Esophagus muscularis mucosa (tissue), 4 donors: ENCODE results near the gene JMJD7. TPM values are rescaled to one million over a fixed set of nuclear protein-coding genes. Genes with fewer than 3 reads are reported as not detected.

Experiments used
- DNase-seq: peaks from one replicate; pipeline ENCODE4 v3.0.0-alpha.2; 2017; ENCODE audit errors: extremely low spot score
- H3K27ac ChIP-seq, 4 donors: fragments of 200-600 bp; sonication (generic); replicated peaks in 1 of 4; 1 replicate in 3 of 4; 2 replicates in 1 of 4; pipeline ENCODE4 v1.5.1; 2016 to 2019; ENCODE audit warnings: mild to moderate bottlenecking in 1 of 4
- H3K27me3 ChIP-seq, 4 donors: fragments of 200-600 bp; sonication (generic); one replicate each; pipeline versions ENCODE4 v1.5.1 to v1.6.0; 2016 to 2019
- H3K36me3 ChIP-seq, 4 donors: fragments of 200-600 bp; sonication (generic); one replicate each; pipeline ENCODE4 v1.5.1; 2016 to 2019
- H3K4me1 ChIP-seq, 4 donors: fragments of 200-600 bp; sonication (generic); one replicate each; pipeline ENCODE4 v1.5.1; 2016 to 2019
- H3K4me3 ChIP-seq, 4 donors: fragments of 200-600 bp; sonication (generic); 1 replicate in 2 of 4; 2 replicates in 2 of 4; pipeline ENCODE4 v1.5.1; 2016 to 2019; ENCODE audit warnings: mild to moderate bottlenecking in 4 of 4, moderate library complexity in 1 of 4
- H3K9me3 ChIP-seq, 4 donors: fragments of 200-600 bp; sonication (generic); 1 replicate in 3 of 4; 2 replicates in 1 of 4; pipeline ENCODE4 v1.5.1; 2016 to 2019
- EP300 ChIP-seq: sonication (generic); formaldehyde crosslinking; IDR thresholded peaks from one replicate; pipeline ENCODE4 v1.6.1; 2017; ENCODE audit warnings: antibody characterized with exemption
- POLR2A ChIP-seq: fragments of 450-650 bp; IDR thresholded peaks from one replicate; pipeline ENCODE4 v1.6.1; 2017; ENCODE audit warnings: antibody characterized with exemption, moderate library complexity, mild to moderate bottlenecking, low read depth
- POLR2AphosphoS5 ChIP-seq, 2 donors: sonication (generic); formaldehyde crosslinking; IDR thresholded peaks; one replicate each; pipeline ENCODE4 v1.6.1; 2017; ENCODE audit warnings: antibody characterized with exemption in 2 of 2
- WGBS: methylation state at CpG from one replicate; pipeline ENCODE4 v1.1.5; 2018; 5-methylcytosine and 5-hydroxymethylcytosine counted together
- intact Hi-C: fragments of 100-400 bp; cut with DNase I; formaldehyde crosslinking; loops from one replicate; pipeline ENCODE4 v1.15.1; 2023
- total RNA-seq, 4 donors: library from RNA; depleted of rRNA; stranded (reverse); fragments of >200 nt; gene quantifications; one replicate each; pipeline versions ENCODE4 v1.1.0 to v1.2.1, GENCODE V29; 2016
- TF ChIP-seq, protein P1 (sequence below), 3 experiments: fragments of 200-600 bp in 2 of 3; fragments of 450-650 bp in 1 of 3; sonication (generic) in 2 of 3; IDR thresholded peaks; one replicate each; pipeline ENCODE4 v1.5.1; 2017 to 2019; ENCODE audit warnings: antibody characterized with exemption in 3 of 3, mild to moderate bottlenecking in 2 of 3, moderate library complexity in 1 of 3

The JMJD7 gene
- total RNA-seq, 4 donors from 2014 or later, result 6.2 to 9.6 (median 7.5) TPM

DNA sequence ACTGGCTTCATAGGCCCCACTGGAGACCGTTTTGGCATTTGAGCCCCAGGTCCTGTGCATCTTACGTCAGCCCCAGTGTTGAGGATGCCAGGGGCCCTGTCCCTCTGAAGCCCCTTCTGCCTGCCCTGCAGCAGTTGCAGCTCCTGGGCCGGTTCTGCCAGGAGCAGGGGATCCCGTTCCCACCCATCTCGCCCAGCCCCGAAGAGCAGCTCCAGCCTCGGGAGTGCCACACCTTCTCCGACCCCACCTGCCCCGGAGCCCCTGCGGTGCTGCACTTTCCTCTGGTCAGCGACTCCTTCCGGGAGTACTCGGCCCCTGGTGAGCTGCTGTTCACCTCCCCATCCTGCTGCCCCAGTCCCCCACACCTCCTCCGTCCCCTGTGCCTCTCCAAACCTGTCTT is 19.3 kb downstream of the JMJD7 start:
- H3K27ac ChIP-seq, result no peak overlapping the region

DNA sequence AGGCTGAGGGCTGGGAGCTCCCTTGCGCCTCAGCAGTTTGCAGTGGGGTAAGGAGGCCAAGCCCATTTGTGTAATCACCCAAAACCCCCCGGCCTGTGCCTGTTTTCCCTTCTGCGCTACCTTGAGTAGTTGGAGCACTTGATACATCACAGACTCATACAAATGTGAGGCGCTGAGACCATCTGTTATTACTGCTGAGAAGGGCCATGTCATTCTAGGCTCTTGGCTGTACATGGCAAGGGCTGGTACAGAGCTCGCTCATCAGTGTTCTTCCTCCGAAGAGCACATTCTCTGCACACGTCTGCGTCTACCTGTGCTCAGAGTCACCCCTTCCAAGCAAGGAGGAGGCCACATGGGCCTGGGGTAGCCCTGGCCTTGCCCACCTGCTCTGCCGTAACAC is 20.1 kb downstream of the JMJD7 start:
- H3K27me3 ChIP-seq, result peaks cover 0 to 19% (median 5%) of the 10 kb centered on the region in 4 donors
- 87% methylated on average over 6 of the region's 9 CpGs for WGBS
- no peaks in the 10 kb centered on the region for H3K9me3 ChIP-seq
- no peak overlapping the region for H3K4me3 ChIP-seq
- no peaks in the 10 kb centered on the region for H3K4me1 ChIP-seq
- no peak for DNase-seq
- TF ChIP-seq POLR2A, result no peak
- no peak for TF ChIP-seq POLR2AphosphoS5 (IDR thresholded peaks at IDR 0.05)
- TF ChIP-seq EP300, result no peak
- TF ChIP-seq, protein P1, sequence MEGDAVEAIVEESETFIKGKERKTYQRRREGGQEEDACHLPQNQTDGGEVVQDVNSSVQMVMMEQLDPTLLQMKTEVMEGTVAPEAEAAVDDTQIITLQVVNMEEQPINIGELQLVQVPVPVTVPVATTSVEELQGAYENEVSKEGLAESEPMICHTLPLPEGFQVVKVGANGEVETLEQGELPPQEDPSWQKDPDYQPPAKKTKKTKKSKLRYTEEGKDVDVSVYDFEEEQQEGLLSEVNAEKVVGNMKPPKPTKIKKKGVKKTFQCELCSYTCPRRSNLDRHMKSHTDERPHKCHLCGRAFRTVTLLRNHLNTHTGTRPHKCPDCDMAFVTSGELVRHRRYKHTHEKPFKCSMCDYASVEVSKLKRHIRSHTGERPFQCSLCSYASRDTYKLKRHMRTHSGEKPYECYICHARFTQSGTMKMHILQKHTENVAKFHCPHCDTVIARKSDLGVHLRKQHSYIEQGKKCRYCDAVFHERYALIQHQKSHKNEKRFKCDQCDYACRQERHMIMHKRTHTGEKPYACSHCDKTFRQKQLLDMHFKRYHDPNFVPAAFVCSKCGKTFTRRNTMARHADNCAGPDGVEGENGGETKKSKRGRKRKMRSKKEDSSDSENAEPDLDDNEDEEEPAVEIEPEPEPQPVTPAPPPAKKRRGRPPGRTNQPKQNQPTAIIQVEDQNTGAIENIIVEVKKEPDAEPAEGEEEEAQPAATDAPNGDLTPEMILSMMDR (IDR thresholded peaks at IDR 0.05), result no peak
- H3K27ac ChIP-seq, result no peak overlapping the region
- H3K36me3 ChIP-seq, result peaks cover 40 to 59% (median 57%) of the 10 kb centered on the region in 4 donors
- intact Hi-C loops, result no loop called here

More for the DNA sequence above, 19.3 kb downstream of the JMJD7 start:
- peaks cover 0 to 11% (median 1%) of the 10 kb centered on the region in 4 donors for H3K27me3 ChIP-seq
- H3K9me3 ChIP-seq, result no peaks in the 10 kb centered on the region
- WGBS, result 88% methylated on average over 13 of the region's 14 CpGs
- intact Hi-C loops, result no loop called here
- peaks cover 43 to 66% (median 63%) of the 10 kb centered on the region in 4 donors for H3K36me3 ChIP-seq
- no peaks in the 10 kb centered on the region for H3K4me1 ChIP-seq
- H3K4me3 ChIP-seq, result no peak overlapping the region
- no peak for DNase-seq
- TF ChIP-seq POLR2A (no peak), EP300 (no peak), POLR2AphosphoS5 (IDR thresholded peaks at IDR 0.05) (no peak)

DNA sequence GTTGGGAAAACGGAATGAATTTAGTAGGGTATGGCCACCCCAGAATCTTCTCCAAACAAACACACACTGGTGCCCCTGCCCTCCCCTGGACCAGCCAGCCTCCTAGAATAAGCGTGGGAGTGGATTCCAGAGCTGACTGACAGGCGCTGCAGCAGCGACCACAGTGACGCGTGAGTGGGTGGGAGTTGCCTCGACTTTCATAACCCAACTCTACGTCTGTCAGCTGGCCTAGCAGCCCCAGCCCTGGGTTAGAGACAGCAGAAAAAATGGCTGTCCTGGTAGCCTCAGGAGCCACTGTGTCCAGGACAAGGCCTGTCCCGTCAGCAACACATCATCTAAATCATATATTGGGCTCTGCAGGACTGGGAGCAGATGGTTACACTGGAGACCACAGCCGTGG is 20.7 kb downstream of the JMJD7 start:
- Histone ChIP-seq H3K27me3 (peaks cover 0 to 26% (median 7%) of the 10 kb centered on the region in 4 donors), H3K4me3 (no peak overlapping the region), H3K27ac (no peak overlapping the region), H3K36me3 (peaks cover 40 to 53% (median 52%) of the 10 kb centered on the region in 4 donors), H3K4me1 (no peaks in the 10 kb centered on the region), H3K9me3 (no peaks in the 10 kb centered on the region)
- no peak for DNase-seq
- intact Hi-C loops, result no loop called here
- TF ChIP-seq, protein P1 (IDR thresholded peaks at IDR 0.05), result no peak
- no peak for TF ChIP-seq POLR2AphosphoS5 (IDR thresholded peaks at IDR 0.05)
- no peak for TF ChIP-seq EP300
- TF ChIP-seq POLR2A, result no peak
- 83% methylated on average over 9 of the region's 10 CpGs for WGBS

DNA sequence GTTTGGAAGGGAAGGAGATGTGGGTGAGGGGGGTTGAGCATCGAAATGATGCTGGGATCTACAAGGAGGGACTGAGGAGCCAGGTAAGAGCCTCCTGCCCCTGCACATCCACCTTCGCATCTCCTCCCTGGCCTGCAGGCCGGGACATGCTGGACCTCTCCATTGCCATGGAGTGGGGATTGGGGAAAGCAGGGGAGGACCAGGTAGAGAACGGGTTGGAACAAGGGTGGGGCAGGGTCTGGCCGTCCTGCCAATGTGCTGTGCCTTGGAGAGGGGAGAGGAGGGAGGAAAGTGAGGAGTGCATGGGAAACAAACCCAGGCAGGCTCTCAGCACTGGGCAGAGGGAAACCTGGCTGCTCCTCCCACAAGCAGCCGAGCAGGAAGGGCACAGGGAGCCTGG is 21.3 kb downstream of the JMJD7 start:
- no peak overlapping the region for H3K27ac ChIP-seq
- DNase-seq, result no peak
- no peaks in the 10 kb centered on the region for H3K4me1 ChIP-seq
- H3K36me3 ChIP-seq, result peaks cover 38 to 47% (median 46%) of the 10 kb centered on the region in 4 donors
- H3K27me3 ChIP-seq, result peaks cover 0 to 31% (median 7%) of the 10 kb centered on the region in 4 donors
- WGBS, result 82% methylated on average over 6 of the region's 6 CpGs
- intact Hi-C loops, result no loop called here
- TF ChIP-seq EP300, result no peak
- H3K4me3 ChIP-seq, result no peak overlapping the region
- H3K9me3 ChIP-seq, result no peaks in the 10 kb centered on the region

DNA sequence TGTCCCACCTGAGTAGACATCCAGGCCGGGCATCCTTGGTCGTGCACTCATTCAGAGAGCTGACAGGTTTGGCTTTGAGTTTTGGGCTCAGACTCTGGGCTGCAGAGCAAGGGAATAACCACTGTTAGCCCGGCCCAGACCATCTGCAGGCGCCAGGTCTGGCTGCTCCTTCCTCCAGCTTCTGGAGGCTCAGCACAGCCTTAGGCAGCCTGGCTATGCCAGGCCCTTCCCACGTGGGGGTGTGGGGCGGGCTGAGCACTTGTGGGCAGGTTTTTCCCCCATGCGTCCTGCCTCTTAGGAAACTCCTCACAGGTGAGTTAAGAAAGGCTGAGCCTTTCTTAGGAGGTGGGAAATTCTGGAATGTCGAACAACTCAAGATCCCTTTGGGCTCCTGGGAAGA is 22.0 kb downstream of the JMJD7 start:
- Histone ChIP-seq H3K27me3 (peaks cover 0 to 38% (median 8%) of the 10 kb centered on the region in 4 donors), H3K4me1 (no peaks in the 10 kb centered on the region), H3K4me3 (no peak overlapping the region), H3K36me3 (peaks cover 32 to 40% (median 40%) of the 10 kb centered on the region in 4 donors), H3K27ac (no peak overlapping the region), H3K9me3 (no peaks in the 10 kb centered on the region)
- TF ChIP-seq POLR2AphosphoS5 (IDR thresholded peaks at IDR 0.05) (no peak), EP300 (no peak), POLR2A (no peak)
- TF ChIP-seq, protein P1 (IDR thresholded peaks at IDR 0.05), result no peak
- intact Hi-C loops, result no loop called here
- 51% methylated on average over 5 of the region's 8 CpGs for WGBS
- no peak for DNase-seq
